Activated CD8-positive, alpha-beta memory T cell treated with anti-CD3 and anti-CD28 coated beads, Interleukin-2, amount 10 ng/mL, durations not matched to agents 7 days and 5 days (primary cell): Measurements from ENCODE around the gene MCM3AP. TPM values are rescaled to one million over a fixed set of nuclear protein-coding genes. Genes with fewer than 3 reads are reported as not detected.

ENCODE experiments used
- ATAC-seq: fragments of 150-1000 bp; cut with Tn5 transposase; one replicate; pipeline ENCODE4 v1.10.0; 2021; ENCODE audit warnings: moderate library complexity
- CTCF ChIA-PET: fragments of 350-600 bp; sonication (Branson Sonifier 250); formaldehyde crosslinking; loops from one replicate; lab custom pipeline; 2021; ENCODE audit warnings: antibody characterized with exemption; lab: Charles Lee
- DNase-seq: peaks from one replicate; pipeline ENCODE4 v3.0.0-alpha.2; 2020
- H3K27ac Mint-ChIP-seq: one replicate; pipeline ENCODE4 v1.8.0; 2021; ENCODE audit warnings: mild to moderate bottlenecking, mixed read lengths
- H3K27me3 Mint-ChIP-seq: one replicate; pipeline ENCODE4 v1.8.0; 2021; ENCODE audit warnings: mixed read lengths
- H3K36me3 Mint-ChIP-seq: one replicate; pipeline ENCODE4 v1.8.0; 2021; ENCODE audit warnings: mild to moderate bottlenecking, mixed read lengths
- H3K4me1 Mint-ChIP-seq: one replicate; pipeline ENCODE4 v1.8.0; 2021; ENCODE audit warnings: mixed read lengths
- H3K4me3 Mint-ChIP-seq: one replicate; pipeline ENCODE4 v1.8.0; 2021; ENCODE audit warnings: mild to moderate bottlenecking, moderate library complexity, mixed read lengths
- H3K9me3 Mint-ChIP-seq: one replicate; pipeline ENCODE4 v1.8.0; 2022; ENCODE audit warnings: low read depth, mixed read lengths
- total RNA-seq, 2 experiments: library from RNA; stranded (reverse); gene quantifications; one replicate each; pipeline ENCODE4 v1.2.3, GENCODE V29; 2021

MCM3AP gene
- total RNA-seq, 2 experiments from 2014 or later, result 134 to 139 TPM

DNA sequence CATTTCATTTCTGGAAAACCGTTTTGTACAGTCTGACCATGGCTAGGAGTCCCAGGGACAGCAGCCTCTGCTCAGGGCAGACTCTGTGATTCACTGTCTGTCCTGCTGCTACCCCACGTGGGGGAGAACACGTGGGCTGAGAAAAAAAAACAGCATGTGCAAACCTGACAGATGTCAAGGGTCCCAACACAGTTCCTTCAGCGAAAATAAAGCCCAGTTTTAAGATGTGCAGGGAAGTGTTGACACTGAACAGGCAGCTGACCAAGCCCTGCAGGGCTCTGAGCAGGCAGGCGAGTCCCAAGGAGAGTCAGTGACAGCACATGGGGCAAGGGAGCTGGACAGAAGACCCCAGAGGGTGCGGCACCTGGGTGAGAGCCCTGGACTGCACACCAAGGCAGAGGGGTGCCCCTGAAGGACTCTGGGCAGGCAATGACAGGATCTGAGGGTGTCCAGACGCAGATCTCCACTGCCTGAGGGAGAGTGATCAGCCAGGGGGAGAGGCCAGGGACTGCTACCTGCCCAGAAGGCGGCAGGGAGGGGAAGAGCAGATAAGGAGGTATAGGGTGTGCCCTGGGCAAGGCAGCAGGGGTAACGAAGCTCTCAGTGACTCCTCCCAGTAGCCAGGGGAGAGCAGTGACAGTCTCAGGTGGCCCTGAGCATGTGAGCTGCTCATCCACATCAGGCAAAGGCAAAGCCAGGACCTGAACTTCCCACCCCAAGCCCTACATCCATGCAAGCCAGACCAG lies 96.0 kb downstream of the MCM3AP start:
- Mint-ChIP-seq H3K9me3 (no peaks in the 10 kb centered on the region), H3K27ac (no peak overlapping the region), H3K4me1 (peaks cover 16% of the 10 kb centered on the region), H3K27me3 (no peaks in the 10 kb centered on the region), H3K36me3 (peaks cover 15% of the 10 kb centered on the region), H3K4me3 (no peak overlapping the region)
- CTCF ChIA-PET, result interaction anchor here (1.0 kb wide), 1 partner anchor 46 kb away, joined by 3 read pairs; no protein-coding TSS in a partner anchor
- ATAC-seq (no peak), DNase-seq (peak; percentile 35)

DNA sequence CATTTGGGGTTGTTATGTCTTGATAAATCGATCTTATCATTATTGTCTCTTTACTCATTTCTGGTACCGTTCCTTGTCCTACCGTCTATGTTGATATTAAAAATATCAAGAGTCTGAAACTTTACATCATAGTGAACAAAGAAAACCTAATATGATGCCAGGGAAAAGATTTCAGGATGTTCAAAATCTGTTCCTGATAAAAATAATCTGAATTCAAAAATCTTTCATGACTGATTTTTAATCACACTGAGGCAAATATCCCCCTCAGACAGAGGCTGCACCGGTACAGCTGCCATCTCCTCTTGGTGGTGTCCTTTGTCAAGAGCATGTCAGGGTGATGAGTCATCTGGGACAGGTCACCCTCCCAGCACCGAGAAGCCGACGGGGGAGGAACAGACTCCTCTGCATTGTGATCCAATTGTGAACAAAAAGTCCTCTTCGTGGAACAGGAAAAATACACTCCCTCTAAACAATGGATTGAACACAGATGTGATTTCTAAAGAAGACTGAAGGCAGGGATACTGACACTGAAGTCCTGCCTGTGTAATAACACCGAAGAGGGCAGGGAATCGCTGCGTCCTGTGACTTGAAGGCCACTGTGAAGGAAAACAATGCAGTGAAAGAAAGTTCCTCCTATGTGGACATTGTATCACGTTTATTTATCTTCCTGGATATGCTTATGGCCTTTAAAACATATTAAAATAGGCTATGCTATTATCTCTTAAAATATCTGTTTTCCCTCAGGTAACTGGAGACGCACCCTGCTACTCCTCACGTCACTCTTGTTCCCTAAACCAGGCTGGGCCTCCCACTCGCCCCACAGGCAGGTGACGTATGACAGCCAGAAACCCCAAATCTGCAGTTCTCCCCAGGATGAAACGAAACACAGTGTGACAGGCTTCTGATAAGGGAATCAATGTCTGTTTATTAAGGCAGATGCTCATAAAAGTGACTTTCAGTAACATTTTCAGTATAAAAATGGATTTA lies 96.9 kb downstream of the MCM3AP start:
- Mint-ChIP-seq H3K4me1 (peaks cover 16% of the 10 kb centered on the region), H3K4me3 (no peak overlapping the region), H3K27ac (no peak overlapping the region), H3K9me3 (no peaks in the 10 kb centered on the region), H3K27me3 (no peaks in the 10 kb centered on the region), H3K36me3 (peaks cover 6% of the 10 kb centered on the region)
- peak; percentile 40 for DNase-seq
- CTCF ChIA-PET, result interaction anchor here (1.0 kb wide), 1 partner anchor 45 kb away, joined by 3 read pairs; no protein-coding TSS in a partner anchor
- ATAC-seq, result no peak

DNA sequence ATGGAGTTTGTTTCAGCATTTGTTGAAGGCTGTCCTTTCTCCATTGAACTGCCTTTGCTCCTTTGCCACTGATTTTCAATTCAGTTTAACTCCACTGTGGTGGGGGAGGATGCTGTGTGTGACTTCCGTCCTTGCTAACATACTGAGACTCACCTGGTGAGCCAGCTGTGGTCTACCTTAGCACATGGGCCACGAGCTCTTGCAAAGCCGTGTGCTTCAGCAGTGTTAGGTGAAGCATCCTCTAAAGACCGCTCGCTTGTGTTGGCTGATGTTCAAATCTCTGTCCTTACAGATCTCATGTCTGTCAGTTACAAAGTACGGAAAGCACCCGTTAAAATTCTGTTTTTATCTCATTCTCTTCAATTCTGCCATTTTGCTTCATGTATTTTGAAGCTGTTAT lies 97.6 kb downstream of the MCM3AP start:
- Mint-ChIP-seq H3K9me3 (no peaks in the 10 kb centered on the region), H3K36me3 (peaks cover under 1% of the 10 kb centered on the region), H3K4me3 (no peak overlapping the region), H3K27me3 (no peaks in the 10 kb centered on the region), H3K27ac (no peak overlapping the region), H3K4me1 (peaks cover 16% of the 10 kb centered on the region)
- DNase-seq, result no peak
- ATAC-seq, result no peak
- CTCF ChIA-PET, result no interaction called here

DNA sequence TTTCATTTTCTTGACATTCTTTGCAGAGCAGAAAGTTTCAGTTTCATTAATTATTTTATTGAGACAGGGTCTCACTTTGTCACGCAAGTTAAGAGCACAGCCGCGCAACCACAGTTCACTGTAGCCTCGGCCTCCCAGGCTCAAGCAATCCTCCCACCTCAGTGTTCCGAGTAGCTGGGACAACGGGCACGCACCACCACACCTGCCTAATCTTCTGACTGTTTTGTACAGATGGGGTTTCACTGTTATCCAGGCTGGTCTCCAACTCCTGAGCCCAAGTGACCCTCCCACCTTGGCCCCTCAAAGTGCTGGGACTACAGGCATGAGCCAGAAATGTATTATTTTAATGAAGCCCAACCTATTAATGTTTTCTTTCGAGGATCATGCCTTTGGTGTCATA lies 98.2 kb downstream of the MCM3AP start:
- ATAC-seq (no peak), DNase-seq (no peak)
- CTCF ChIA-PET, result no interaction called here
- Mint-ChIP-seq H3K36me3 (no peaks in the 10 kb centered on the region), H3K27ac (no peak overlapping the region), H3K9me3 (no peaks in the 10 kb centered on the region), H3K27me3 (no peaks in the 10 kb centered on the region), H3K4me1 (peaks cover 16% of the 10 kb centered on the region), H3K4me3 (no peak overlapping the region)

DNA sequence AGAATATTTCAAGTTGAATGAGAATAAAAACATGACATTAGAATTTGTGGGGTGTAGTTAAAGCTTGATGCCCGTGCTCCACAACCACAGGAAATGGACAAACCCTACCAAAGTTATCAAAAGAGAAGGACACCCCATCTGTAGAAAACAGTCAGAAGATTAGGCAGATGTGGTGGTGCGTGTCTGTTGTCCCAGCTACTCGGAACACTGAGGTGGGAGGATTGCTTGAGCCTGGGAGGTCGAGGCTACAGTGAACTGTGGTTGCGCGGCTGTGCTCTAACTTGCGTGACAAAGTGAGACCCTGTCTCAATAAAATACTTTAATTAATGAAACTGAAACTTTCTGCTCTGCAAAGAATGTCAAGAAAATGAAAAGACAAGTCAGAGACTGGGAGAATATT lies 99.7 kb downstream of the MCM3AP start:
- Mint-ChIP-seq H3K9me3 (no peaks in the 10 kb centered on the region), H3K27ac (no peak overlapping the region)
- CTCF ChIA-PET, result interaction anchor here (1.0 to 1.4 kb wide), 2 partner anchors 32 to 42 kb away, joined by 3 to 4 read pairs; no protein-coding TSS in a partner anchor

More for the DNA sequence above, 99.7 kb downstream of the MCM3AP start:
- peaks cover 16% of the 10 kb centered on the region for H3K4me1 Mint-ChIP-seq
- H3K4me3 Mint-ChIP-seq, result peak overlapping the region; percentile 76
- H3K27me3 Mint-ChIP-seq, result no peaks in the 10 kb centered on the region
- no peak for DNase-seq
- ATAC-seq, result no peak
- no peaks in the 10 kb centered on the region for H3K36me3 Mint-ChIP-seq

Other genes with a start within 250 kb of the MCM3AP start
- 10 to 100 TPM in 1 of 2 experiments, 1 to 10 TPM in 1; 5.0 to 17.9 TPM for gene COL6A2, start 187.5 kb downstream of the MCM3AP start, total RNA-seq
- not detected for gene FTCD, start 130.0 kb downstream of the MCM3AP start, total RNA-seq
- 1 to 10 TPM; 4.2 to 4.8 TPM for gene SPATC1L, start 101.2 kb downstream of the MCM3AP start, total RNA-seq
- gene LSS, start 56.8 kb downstream of the MCM3AP start, total RNA-seq, result 10 to 100 TPM; 44.9 to 49.5 TPM
- gene YBEY, start 731 bp upstream of the MCM3AP start, total RNA-seq, result 1 to 10 TPM; 6.9 to 9.1 TPM
- 10 to 100 TPM; 48.4 to 82.1 TPM for gene C21orf58, start 38.3 kb upstream of the MCM3AP start, total RNA-seq
- 100 to 1,000 TPM in 1 of 2 experiments, 10 to 100 TPM in 1; 89.7 to 104 TPM for gene PCNT, start 38.5 kb upstream of the MCM3AP start, total RNA-seq
- gene DIP2A, start 173.3 kb upstream of the MCM3AP start, total RNA-seq, result 10 to 100 TPM; 43.4 to 70.4 TPM